ENCODE results near the gene TET3.

DNA sequence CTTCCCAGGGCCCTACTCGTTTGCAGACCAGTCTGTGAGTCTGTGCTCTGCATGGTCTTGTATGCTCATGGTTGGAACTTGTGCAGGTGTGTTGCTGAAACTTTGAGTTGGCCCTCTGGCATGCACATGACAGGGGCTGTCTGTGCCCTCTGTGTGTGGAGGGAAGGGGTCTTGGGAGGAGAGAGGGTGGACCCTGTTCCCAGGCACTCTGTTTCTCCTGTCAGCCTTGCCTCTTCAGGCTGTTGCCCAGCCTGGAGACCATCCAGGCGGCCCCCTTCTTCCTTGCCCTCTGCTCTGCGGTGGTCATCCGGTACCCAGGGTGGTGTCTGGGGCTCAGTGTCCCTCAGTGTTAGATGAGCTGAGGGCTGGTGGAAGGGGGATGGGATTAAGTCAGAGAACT, 39.5 kb downstream of the TET3 start:
- TF ChIP-seq ZNF274 (IDR thresholded peaks at IDR 0.05; ENCODE audit: low read depth, low read length) (no peak), YY1 (IDR thresholded peaks at IDR 0.05; ENCODE audit: insufficient read depth, insufficient read length) (no peak), SUZ12 (IDR thresholded peaks at IDR 0.05; ENCODE audit: extremely low read depth, insufficient read depth, insufficient read length) (no peak)

Measured in NT2/D1 (cell line).